GM06990 (cell line): ENCODE data around the gene GLG1.

Source experiments
- DNase-seq: peaks from one replicate; pipeline ENCODE4 v3.0.0-alpha.2; 2011; ENCODE audit not compliant: insufficient read length; ENCODE audit errors: extremely low read depth
- H3K27me3 ChIP-seq: replicated peaks from 2 replicates; pipeline ENCODE4 v1.6.0; 2011; ENCODE audit warnings: low read length; ENCODE audit not compliant: control insufficient read depth, insufficient read depth
- H3K36me3 ChIP-seq: 2 replicates; pipeline ENCODE4 v1.5.1; 2011; ENCODE audit warnings: low read length; ENCODE audit not compliant: control insufficient read depth, insufficient read depth
- H3K4me3 ChIP-seq: replicated peaks from 2 replicates; pipeline ENCODE4 v1.5.1; 2011; ENCODE audit warnings: low read depth, mild to moderate bottlenecking, control low read depth, low read length
- TF ChIP-seq, protein P1 (sequence below): IDR thresholded peaks from 2 replicates; pipeline ENCODE4 v1.5.1; 2011; ENCODE audit warnings: low read length, control low read depth, mild to moderate bottlenecking, inconsistent platforms; ENCODE audit not compliant: insufficient read depth, poor library complexity, severe bottlenecking

Gene GLG1

DNA sequence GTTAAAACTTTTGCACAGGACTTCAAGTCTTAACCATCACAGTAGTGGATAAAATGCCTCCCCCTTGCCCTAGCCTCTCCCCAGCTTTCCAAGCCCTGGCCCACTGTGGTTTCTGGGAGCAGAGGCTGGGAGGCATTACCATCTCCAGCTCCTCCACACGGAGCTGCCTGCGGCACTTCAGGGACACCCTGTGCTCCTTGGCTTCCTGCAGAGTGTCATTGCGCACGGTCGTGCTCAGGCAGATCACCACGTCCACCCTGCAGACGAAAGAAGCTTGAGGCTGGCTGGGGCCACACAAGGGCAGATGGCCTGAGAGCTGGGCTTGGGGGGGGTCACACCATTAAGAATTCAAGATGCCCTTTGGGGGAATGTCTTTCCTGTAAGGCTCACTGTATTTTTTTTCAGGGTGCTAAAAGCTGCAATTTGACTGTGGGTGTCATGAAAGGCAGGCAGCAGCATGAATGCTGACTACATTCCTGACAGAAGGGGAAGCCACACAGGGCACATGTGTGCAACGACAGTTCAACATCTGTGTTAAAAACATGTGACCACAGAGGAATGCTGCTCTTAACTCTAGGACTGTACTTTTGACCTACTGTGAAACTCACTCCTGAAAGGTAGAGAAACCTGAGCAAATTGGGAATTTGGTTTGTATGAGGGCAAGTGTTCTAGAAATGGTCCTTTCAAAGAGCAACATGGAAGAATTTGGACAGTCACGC is 137.9 kb downstream of the GLG1 start:
- no peak overlapping the region for H3K4me3 ChIP-seq
- peaks cover 33% of the 10 kb centered on the region for H3K36me3 ChIP-seq
- H3K27me3 ChIP-seq: no peaks in the 10 kb centered on the region
- DNase-seq: no peak
- TF ChIP-seq, protein P1, sequence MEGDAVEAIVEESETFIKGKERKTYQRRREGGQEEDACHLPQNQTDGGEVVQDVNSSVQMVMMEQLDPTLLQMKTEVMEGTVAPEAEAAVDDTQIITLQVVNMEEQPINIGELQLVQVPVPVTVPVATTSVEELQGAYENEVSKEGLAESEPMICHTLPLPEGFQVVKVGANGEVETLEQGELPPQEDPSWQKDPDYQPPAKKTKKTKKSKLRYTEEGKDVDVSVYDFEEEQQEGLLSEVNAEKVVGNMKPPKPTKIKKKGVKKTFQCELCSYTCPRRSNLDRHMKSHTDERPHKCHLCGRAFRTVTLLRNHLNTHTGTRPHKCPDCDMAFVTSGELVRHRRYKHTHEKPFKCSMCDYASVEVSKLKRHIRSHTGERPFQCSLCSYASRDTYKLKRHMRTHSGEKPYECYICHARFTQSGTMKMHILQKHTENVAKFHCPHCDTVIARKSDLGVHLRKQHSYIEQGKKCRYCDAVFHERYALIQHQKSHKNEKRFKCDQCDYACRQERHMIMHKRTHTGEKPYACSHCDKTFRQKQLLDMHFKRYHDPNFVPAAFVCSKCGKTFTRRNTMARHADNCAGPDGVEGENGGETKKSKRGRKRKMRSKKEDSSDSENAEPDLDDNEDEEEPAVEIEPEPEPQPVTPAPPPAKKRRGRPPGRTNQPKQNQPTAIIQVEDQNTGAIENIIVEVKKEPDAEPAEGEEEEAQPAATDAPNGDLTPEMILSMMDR: no peak

DNA sequence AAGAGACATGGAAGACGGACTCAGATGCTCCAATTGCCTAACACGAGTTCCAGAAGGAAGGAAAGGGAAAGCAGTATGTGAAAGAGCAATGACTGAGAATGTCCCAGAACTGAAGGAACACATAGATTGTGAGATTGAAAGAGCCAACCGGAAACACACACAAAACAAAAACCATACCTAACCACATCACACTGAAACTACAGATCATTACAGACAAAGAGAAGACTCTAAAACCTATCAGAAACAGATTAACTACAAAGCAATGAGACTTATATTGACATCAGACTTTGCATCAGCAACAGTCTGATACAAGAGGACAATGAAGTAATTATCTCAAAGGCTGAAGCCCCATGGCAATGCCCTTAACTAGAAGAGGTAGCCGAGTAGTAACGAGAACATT is 140.0 kb downstream of the GLG1 start:
- no peak for DNase-seq
- Histone ChIP-seq H3K27me3 (no peaks in the 10 kb centered on the region), H3K36me3 (peaks cover 34% of the 10 kb centered on the region), H3K4me3 (no peak overlapping the region)
- TF ChIP-seq, protein P1: no peak

DNA sequence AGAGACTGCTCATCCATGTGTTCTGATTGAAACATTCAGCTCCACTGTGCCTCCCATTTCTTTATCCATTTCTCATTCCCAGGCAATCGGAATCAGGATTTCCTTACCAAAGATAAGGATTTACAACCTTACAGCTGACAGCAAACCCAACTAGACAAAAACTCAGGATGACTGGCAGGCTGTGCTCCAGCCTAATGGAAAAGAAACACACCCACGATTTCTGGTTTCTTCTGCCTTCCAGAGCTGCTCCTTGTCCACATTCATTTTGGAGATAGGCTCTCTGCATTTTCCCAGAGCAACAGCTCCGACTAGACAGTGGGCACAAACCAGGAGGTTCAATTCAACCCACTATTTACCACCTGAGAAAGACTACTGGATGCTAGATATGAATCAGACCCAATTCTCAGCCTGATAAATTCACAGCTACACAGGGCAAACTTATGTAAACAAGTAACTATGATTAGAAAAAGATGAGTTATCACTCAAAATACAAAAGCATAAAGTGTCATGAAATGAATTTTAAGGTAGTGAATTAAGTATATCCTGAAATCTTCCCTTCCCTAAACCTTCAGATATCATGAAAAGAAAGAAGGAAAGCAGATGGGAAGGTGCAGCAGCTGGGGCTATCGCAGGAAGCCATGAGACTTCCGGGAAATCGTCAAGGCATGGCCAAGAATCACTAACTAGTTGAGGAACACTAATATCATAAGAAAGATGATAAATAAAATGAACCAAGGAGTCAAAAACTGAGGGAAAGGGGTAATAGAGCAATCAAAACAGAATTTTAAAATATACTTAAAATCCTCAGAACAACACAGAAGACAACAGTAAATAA is 140.8 kb downstream of the GLG1 start:
- Histone ChIP-seq H3K36me3 (peaks cover 32% of the 10 kb centered on the region), H3K4me3 (no peak overlapping the region)
- no peak for DNase-seq

DNA sequence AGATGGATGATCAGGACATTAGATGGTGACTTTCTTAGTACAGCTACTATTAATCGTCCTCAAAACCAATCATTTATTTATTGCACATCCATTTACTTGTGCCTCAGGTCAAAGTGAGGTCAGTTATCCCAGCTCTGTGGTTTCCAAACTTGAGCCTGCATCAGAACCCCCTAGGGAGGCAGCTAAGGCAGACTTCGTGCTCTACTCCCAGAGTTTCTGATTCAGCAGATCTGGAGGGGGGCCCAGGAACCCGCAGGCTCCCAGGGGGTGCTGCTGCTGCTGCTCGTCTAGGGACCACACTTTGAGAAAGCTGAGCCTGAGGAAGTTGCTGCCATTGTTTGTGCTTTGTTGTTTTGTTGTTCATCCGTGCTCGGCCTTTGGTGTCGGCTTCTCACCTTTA is 141.6 kb downstream of the GLG1 start:
- TF ChIP-seq, protein P1: no peak
- DNase-seq: no peak
- H3K36me3 ChIP-seq: peaks cover 32% of the 10 kb centered on the region
- H3K27me3 ChIP-seq: no peaks in the 10 kb centered on the region
- no peak overlapping the region for H3K4me3 ChIP-seq

More for the DNA sequence above, 140.8 kb downstream of the GLG1 start:
- H3K27me3 ChIP-seq: no peaks in the 10 kb centered on the region
- TF ChIP-seq, protein P1: no peak

DNA sequence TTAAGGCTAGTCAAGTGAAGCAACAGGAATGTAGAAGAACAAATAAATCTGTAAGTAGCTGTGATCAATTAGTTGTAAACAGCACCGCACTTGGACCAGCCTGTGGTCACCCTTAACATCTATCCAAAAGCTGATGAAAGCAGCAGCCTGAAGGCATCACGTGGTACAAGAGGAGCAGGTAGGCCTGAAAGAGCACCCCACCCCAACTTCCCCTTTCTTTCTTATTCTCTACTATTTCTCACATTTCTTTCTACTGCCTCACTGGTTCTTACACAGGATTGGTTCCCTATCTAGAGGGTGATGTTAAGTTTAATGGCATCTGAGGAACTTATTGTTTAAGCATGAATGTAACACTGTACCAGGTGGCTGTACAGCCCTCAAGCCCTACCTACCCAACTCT is 143.0 kb downstream of the GLG1 start:
- DNase-seq: no peak
- Histone ChIP-seq H3K4me3 (no peak overlapping the region), H3K36me3 (peaks cover 22% of the 10 kb centered on the region), H3K27me3 (no peaks in the 10 kb centered on the region)
- TF ChIP-seq, protein P1: no peak
